Cardiac septum (tissue), 1 donor: ENCODE results near the gene PHAX. TPM values are rescaled to one million over a fixed set of nuclear protein-coding genes. Genes with fewer than 3 reads are reported as not detected.
"Not testable (repeated sequence)": the region's sequence is repeated elsewhere in the genome, so short reads cannot be mapped to it uniquely, and the experiment has no call there.

Experiments
- DNase-seq: peaks from one replicate; pipeline ENCODE4 v3.0.0-alpha.2; 2020; ENCODE audit warnings: low spot score
- intact Hi-C: fragments of 100-400 bp; cut with DNase I; formaldehyde crosslinking; loops from one replicate; pipeline ENCODE4 v1.14.0; 2022
- total RNA-seq: library from RNA; stranded (reverse); fragmentation: NEBNext Ultra II Directional; extraction: Animal tissue kit (Norgen Biotek cat#: 25700); gene quantifications from one replicate; pipeline ENCODE4 v1.2.1, GENCODE V29; 2021
- donor health status: DM: no; HTN: no; CAD: no.

Gene PHAX
- total RNA-seq, 1 donor from 2014 or later = 30.1 TPM

DNA sequence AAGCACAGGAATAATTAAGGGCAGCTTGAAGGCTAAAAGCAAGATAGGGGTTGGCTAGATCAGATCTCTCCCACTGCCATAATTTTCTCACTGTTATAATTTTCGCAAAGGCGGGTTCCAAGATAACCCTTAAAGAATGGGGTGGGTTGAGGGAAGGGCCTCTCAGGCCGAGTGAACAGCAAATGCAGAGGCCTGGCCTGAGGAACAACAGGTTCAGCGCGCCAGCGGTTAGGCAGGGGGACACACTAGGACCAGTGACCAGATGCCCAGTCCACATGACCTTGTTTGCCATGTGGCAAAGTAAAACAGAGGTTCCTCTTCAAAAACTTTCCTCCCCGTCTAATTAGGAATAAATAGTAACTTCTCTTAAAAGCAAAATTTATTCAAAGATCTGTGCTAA is 1.2 kb upstream of the PHAX start:
- intact Hi-C loops = no loop called here
- no peak for DNase-seq

DNA sequence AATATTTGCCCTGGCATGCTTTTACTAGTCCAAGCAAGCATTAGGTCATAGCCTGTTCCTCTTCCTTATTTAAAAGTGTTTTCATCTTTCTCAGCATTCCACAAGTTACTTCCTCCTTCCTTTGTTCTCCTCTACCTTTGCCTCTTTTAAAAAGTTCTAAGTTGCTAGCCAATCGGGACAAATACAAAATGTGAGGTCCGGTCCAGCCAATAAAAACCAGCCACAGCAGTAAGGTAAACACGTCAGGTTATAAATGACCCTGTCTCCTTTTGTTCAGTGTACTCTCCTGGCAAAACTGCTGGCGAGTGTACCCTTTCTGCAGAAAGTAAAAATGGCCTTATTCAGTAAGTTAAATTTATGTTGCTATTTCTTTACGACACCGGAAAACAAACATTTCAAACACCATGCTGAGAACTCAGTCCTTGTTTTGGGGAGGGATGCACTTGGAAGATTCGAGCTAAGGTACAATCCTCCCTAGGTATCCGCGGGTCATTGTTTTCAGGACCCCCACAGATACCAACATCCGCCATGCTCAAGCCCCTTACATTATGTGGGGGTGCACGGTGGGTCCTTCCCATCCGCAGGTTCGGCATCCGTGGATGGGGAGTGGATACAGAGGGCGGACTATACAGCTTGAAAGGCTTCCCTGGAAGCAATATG is 646 bp upstream of the PHAX start:
- intact Hi-C loops = not testable (repeated sequence)

DNA sequence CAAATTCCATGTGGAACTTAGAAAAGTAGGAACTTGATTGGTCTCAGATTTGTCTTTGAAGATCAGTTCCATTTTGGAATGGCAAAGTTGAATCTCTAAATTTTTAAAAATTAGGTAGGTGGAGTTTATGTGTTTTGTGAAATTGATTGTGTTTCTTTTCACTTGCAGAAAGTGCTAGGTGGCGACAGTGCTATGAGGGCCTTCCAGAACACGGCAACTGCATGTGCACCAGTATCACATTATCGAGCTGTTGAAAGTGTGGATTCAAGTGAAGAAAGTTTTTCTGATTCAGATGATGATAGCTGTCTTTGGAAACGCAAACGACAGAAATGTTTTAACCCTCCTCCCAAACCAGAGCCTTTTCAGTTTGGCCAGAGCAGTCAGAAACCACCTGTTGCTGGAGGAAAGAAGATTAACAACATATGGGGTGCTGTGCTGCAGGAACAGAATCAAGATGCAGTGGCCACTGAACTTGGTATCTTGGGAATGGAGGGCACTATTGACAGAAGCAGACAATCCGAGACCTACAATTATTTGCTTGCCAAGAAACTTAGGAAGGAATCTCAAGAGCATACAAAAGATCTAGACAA is 2.8 kb downstream of the PHAX start:
- no peak for DNase-seq
- intact Hi-C loops = no loop called here

More for the DNA sequence above, 646 bp upstream of the PHAX start:
- not testable (repeated sequence) for DNase-seq

DNA sequence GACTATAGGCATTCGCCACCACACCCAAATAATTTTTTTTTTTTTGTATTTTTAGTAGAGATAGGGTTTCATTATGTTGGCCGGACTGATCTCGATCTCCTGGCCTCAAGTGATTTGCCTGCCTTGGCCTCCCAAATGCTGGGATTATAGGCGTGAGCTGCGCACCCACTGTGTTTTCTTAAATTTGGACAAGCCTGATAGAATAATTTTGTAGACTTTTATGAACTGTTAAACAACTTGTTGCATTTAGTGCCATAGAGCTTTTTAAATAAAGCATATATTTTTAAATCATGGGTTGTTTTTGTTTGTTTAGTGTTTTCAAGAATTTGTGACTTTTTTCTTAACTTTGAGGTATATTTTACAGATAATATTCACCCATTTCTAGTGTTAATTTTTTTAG is 4.8 kb downstream of the PHAX start:
- DNase-seq = no peak
- intact Hi-C loops = no loop called here

DNA sequence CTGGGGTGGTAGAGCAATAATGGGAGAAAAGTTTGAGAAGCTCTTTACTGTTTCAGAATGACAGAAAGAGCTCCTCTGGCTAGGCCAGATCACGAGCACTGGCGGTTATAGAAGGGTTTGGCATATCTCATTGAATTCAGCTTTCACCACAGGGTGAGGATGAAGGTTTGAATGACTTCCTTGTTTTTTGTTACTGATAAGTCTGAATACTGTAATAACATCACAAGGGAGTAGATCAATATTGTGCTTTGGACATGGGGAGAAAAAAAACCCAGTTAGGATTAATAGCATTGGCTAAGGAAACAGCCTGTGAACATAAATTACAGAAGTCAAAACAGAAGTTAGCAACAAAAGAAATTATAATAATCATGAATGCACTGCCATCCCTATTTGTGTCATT is 9.4 kb downstream of the PHAX start:
- DNase-seq = no peak
- intact Hi-C loops = no loop called here

DNA sequence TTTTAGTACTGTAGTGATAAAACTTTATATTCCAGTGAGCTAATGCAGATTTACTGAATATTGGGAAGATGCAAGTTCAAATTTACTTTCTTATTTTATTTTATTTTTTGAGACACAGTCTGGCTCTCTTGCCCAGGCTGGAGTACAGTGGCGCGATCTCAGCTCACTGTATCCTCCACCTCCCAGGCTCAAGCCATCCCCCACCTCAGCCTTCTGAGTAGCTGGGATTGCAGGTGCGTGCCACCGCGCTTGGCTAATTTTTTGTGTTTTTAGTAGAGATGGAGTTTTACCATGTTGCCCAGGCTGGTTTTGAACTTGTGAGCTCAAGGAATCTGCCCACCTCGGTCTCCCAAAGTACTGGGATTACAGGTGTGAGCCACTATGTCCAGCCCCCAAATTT is 9.9 kb downstream of the PHAX start:
- intact Hi-C loops = no loop called here
- DNase-seq = no peak

DNA sequence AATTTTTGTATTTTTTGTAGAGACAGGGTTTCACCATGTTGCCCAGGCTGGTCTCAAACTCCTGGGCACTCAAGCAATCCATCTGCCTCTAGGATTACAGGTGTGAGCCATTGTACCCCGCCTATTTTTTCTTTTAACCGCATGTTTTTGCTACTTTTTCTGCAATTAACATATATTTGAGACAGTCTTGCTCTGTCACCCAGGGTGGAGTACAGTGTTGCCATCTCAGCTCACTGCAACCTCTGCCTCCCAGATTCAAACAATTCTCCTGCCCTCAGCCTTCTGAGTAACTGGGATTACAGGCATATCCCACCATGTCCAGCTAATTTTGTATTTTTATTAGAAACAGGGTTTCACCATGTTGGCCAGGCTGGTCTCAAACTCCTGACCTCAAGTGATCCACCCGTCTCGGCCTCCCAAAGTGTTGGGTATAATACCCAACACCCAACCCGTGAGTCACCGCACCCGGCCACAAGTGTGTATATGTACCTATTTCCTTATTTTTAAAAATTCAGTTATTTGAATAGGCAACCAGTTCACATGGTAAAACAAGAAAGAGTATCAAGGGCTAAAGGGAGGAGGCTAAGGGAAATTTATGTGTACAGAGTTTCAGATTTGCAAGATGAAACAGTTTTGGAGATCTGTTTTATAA is 13.3 kb downstream of the PHAX start:
- DNase-seq = no peak
- intact Hi-C loops = no loop called here

DNA sequence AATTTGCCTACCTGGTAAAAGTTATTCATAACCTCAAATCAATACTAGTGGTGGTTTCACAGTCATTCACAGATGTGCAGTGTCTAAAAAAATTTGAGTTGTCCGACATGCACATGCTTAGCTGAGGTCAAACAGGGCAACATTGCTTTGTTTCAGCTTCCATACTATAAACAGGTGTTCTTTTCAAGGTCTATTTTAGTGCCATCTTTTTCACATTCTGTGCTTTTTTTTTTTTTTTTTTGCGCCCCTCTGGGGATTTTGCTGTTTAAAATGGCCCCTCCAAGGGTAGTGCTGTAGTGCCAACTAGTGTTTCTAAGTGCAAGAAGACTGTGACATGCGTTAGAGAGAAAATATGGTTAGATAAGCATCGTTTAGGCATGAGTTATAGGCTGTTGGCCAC is 14.5 kb downstream of the PHAX start:
- intact Hi-C loops = no loop called here
- DNase-seq = no peak

DNA sequence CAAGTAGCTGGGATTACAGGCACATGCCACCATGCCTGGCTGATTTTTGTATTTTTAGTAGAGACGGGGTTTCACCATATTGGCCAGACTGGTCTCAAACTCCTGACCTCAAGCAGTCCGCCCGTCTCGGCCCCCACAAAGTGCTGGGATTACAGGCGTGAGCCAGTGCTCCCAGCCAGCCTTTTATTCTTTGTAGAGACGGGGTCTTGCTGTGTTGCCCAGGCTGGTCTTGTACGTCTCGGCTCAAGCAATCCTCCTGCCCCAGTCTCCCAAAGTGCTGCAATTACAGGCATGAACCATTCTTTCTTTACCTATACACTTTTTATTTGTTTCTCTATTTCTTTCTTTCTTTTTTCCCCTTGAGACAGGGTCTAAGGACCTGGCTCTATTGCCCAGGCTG is 16.9 kb downstream of the PHAX start:
- DNase-seq, intact Hi-C loops: not testable (repeated sequence)

DNA sequence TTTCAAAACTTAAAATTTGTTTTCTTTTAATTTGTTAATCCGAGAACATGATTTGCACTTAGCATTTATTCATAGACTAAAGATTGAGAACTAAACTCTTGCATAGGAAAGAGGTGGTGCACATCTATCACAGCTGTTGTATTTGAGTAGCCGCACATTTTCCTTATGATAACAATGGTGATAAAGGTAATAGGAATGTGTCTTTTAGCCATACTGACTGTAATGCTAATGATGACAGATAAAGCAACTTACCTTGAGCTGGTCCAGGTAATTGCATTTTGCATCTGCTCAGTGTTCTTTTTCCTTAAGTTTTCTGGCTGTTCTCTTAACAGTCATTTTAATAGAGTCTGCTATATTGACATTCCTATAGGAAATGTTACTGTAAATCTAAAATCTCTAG is 19.0 kb downstream of the PHAX start:
- no peak for DNase-seq
- intact Hi-C loops = no loop called here

DNA sequence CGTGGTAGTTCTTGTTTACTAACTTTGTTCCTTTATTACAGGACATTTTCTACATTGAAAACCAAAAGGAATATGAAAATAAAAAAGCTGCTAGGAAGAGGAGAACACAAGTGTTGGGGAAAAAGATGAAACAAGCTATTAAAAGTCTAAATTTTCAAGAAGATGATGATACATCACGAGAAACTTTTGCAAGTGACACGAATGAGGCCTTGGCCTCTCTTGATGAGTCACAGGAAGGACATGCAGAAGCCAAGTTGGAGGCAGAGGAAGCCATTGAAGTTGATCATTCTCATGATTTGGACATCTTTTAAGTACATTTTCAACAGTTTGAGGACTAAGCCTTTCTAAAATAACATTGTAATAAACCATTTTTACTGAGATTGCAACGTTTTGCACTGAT is 23.8 kb downstream of the PHAX start:
- DNase-seq = no peak
- intact Hi-C loops = no loop called here

DNA sequence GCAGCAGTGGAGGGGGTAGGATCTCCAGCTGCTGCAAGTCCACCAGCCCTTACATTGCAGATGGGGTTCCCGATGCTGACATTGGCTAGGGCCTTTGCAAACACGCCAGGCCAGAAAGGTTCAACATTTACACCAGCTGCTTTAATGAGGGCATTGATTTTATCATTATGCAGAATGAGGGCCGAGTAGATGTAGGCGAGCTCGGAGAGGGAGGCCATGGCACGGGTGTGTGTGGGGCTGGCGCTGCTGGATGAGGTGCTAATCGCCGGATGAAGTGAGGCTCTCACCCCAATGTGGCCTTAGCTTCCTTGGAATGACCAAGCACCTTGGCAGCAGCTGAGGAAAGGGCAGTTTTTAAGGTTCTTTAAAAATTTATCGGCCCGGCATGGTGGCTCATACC is 27.4 kb downstream of the PHAX start:
- intact Hi-C loops = no loop called here

DNA sequence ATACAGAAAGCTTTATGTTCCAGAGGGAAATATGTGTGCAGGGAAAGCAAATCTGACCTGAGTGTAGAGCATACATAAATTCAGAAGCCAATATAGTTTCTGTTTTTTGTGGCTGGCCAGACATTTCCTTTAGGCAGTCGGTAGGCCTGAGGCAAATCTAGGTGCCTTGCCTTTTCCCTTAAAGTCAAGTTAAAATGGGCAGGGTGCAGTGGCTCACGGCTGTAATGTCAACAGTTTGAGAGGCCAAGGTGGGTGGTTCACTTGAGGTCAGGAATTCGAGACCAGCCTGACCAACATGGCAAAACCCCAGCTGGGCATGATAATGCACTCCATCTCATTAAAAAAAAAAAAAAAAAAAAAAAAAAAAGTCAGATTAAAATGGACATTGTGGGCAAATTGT is 31.2 kb downstream of the PHAX start:
- intact Hi-C loops = no loop called here
- DNase-seq = no peak

More for the DNA sequence above, 27.4 kb downstream of the PHAX start:
- DNase-seq = no peak

DNA sequence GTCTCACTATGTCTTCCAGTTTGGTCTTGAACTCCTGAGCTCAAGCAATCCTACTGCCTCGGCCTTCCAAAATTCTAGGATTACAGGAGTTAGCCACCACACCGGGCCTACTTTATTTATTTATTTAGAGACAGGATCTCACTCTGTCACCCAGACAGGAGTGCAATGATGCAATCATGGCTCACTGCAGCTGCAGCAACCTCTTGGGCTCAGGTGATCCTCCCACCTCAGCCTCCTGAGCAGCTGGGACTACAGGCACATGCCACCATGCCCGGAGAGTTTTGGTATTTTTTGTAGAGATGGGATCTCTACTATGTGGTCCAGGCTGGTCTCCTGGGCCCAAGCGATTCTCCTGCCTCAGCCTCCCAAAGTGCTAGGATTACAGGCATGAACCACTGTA is 32.8 kb downstream of the PHAX start:
- DNase-seq = no peak
- intact Hi-C loops = no loop called here

DNA sequence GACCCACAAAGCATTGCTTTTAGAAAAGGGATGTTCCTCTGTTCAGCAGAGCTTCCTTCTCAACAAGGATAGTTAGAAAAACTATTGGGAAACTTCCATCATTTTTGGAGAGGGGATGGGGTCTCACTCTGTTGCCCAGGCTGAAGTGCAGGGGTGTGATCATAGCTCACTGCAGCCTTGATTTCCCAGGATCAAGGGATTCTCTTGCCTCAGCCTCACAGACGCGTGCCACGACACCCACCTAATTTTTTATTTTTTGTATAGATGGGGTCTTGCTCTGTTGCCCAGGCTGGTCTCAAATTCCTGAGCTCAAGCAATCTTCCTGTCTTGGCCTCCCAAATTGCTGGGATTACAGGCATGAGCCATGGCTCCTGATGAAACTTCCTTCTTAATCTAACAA is 34.8 kb downstream of the PHAX start:
- DNase-seq = no peak
- intact Hi-C loops = no loop called here

DNA sequence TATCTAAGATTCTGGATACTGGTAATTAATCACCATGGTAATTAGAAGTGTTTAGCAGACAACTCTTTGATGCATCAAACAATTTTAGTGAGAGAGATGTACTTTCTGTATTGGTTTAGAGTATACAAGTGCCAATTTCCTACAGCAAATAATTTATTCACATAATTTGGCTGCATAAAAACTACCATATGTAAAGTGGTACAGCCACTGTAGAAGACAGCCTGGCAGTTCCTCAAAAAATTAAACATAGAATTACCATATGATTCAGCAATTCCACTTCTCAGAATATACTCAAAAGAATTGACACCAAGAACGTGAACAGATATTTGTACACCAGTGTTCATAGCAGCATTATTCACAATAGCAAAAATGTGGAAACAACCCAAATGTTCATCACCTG is 36.2 kb downstream of the PHAX start:
- DNase-seq = no peak
- intact Hi-C loops = no loop called here

DNA sequence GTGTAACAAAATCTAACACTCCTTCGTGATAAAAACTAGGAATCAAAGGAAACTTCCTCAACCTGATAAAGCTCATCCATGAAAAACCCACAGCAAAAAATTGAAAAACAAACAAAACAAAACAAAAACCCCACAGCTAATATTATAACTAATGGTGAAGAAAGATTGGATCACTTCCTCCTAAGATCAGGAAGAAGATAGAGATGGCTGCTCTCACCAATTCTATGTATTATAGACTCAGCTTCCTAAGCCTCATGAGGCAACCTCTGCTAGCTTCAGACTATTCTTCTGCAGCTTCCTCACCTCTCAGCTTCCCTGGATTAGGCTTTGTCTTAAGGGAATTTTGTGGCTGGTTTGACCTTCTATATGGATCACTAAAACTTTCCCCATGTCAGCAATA is 40.1 kb downstream of the PHAX start:
- intact Hi-C loops = no loop called here
- DNase-seq = no peak

DNA sequence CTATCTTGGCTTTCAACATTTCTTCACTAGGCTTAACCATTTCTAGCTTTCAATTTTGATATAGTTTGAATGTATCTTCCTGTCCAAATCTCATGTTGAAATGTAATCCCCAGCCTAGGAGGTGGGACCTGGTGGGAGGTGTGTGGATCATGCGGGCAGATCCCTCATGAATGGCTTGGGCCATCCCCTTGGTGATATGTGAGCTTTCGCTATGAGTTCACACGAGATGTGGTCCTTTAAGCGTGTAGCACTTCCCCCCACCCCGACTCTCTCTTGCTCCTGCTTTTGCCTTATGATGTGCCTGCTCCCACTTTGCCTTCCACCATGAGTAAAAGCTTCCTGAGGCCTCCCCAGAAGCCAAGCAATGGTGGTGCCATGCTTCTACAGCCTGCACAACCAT is 40.6 kb downstream of the PHAX start:
- DNase-seq = no peak
- intact Hi-C loops = no loop called here

DNA sequence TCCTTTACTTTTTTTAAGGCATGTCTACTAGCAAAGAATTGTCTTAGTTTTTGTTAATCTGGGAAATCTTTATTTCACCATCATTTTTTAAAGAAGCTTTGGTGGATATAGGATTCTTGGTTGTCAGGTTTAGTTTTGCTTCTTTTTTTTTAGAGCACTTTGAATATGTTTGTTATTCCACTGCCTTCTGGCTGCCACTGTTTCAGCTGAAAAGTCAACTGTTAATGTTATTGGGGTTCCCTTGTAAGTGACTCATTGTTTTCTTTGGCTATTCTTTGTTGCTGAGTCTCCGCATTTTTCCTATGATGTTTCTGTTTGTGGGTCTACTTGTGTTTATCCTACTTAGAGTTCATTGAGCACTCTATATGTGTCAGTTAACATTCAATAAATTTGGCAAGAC is 44.4 kb downstream of the PHAX start:
- no peak for DNase-seq
- intact Hi-C loops = no loop called here

DNA sequence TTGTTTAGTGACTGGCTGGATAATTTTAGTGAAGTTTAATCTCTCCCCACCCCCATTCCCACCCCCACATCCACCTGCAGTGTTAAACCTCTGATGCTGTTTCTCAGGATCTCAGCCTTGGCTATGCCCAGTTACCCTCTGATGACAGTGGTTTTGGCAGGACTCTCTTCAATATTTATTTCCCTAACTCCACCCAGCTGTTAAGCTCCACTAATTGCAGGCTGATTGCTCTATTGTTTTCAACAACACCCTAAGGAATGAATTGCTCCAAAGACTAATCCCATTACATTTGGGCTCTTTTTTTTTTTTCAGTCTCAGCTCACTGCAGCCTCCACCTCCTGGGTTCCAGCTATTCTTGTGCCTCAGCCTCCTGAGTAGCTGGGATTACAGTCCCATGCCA is 46.3 kb downstream of the PHAX start:
- intact Hi-C loops = no loop called here

DNA sequence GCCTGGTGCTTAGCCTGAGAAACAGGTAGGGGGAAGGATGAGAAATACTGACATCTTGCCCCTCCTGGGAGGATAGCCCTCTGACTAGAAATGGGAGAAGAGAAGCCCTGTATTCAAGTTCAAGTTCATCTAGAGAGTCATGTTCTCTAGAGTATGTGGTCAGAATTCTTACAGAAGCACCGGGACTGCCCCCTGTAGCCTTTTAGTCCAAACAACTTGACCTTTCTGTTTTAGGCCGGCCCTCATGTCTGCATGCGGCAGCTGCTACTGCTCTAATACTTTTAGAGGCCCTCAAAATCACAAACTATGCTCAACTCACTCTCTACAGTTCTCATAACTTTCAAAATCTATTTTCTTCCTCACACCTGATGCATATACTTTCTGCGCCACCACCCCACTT is 47.7 kb downstream of the PHAX start:
- intact Hi-C loops = no loop called here

More for the DNA sequence above, 46.3 kb downstream of the PHAX start:
- DNase-seq = no peak

More for the DNA sequence above, 47.7 kb downstream of the PHAX start:
- no peak for DNase-seq
